ENCODE data around the gene SLC6A1.

- TF ChIP-seq CTCF (IDR thresholded peaks at IDR 0.05; ENCODE audit: insufficient read depth, low read length, poor library complexity, severe bottlenecking): no peak
- TF ChIP-seq EZH2phosphoT487 (conservative IDR thresholded peaks at IDR 0.05; ENCODE audit: low read length): no peak
Measured at GRCh38 chr3:10956986-10957385, 35.6 kb upstream of the SLC6A1 start.

Data from SU-DHL-6 (cell line).